ENCODE data around the gene NRXN3. TPM values are rescaled to one million over a fixed set of nuclear protein-coding genes. Genes with fewer than 3 reads are reported as not detected.

NRXN3 gene
- total RNA-seq, 2 experiments from 2014 or later: not detected

DNA sequence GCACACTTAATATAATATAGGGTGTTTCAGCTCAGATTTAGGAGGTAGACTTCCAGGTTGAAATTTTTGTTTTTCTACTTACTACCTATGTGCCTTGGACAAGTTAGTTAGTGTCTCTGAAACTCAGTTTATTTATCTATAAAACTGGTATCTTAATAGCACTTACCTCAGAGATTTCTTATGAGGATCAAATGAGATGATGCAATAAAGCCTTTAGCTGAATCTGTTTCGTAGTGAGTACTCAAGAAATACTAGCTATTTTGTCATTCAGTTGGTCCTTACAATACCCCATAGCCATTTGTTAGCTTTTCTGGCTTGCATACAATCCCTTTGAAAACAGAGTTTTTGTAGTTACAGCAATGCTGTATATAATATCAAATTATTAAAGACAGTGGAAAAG, 497.0 kb downstream of the NRXN3 start:
- no peak overlapping the region for H3K4me3 ChIP-seq (ENCODE audit: low read depth, low read length, poor library complexity, severe bottlenecking)
- no peaks in the 10 kb centered on the region for H3K79me2 ChIP-seq (ENCODE audit: insufficient read depth, low read depth, low read length)
- H3K9me3 ChIP-seq (ENCODE audit: low read length): no peaks in the 10 kb centered on the region
- no peak overlapping the region for H2AFZ ChIP-seq (ENCODE audit: low read length)
- no peak for DNase-seq (ENCODE audit: low spot score)
- no peak overlapping the region for H3K27ac ChIP-seq (ENCODE audit: low read depth, low read length, poor library complexity, severe bottlenecking)
- BruUV-seq (replicated peaks): no TSS peak
- H3K36me3 ChIP-seq (ENCODE audit: insufficient read depth, low read length): no peaks in the 10 kb centered on the region
- POLR2A ChIA-PET: no interaction called here
- no peak for TF ChIP-seq EZH2phosphoT487 (IDR thresholded peaks at IDR 0.05; ENCODE audit: borderline replicate concordance, low read depth, low read length)
- TF ChIP-seq, protein P1, sequence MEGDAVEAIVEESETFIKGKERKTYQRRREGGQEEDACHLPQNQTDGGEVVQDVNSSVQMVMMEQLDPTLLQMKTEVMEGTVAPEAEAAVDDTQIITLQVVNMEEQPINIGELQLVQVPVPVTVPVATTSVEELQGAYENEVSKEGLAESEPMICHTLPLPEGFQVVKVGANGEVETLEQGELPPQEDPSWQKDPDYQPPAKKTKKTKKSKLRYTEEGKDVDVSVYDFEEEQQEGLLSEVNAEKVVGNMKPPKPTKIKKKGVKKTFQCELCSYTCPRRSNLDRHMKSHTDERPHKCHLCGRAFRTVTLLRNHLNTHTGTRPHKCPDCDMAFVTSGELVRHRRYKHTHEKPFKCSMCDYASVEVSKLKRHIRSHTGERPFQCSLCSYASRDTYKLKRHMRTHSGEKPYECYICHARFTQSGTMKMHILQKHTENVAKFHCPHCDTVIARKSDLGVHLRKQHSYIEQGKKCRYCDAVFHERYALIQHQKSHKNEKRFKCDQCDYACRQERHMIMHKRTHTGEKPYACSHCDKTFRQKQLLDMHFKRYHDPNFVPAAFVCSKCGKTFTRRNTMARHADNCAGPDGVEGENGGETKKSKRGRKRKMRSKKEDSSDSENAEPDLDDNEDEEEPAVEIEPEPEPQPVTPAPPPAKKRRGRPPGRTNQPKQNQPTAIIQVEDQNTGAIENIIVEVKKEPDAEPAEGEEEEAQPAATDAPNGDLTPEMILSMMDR (conservative IDR thresholded peaks at IDR 0.05; ENCODE audit: low read length): no peak
- no peak overlapping the region for H3K4me2 ChIP-seq (ENCODE audit: low read length)
- no peaks in the 10 kb centered on the region for H3K4me1 ChIP-seq (ENCODE audit: insufficient read depth, low read length, poor library complexity, severe bottlenecking)
- H3K9me2 ChIP-seq (ENCODE audit: insufficient read depth, low read length): no peaks in the 10 kb centered on the region
- no peaks in the 10 kb centered on the region for H4K20me1 ChIP-seq (ENCODE audit: insufficient read depth, low read length)
- intact Hi-C loops (cut with micrococcal nuclease; ENCODE audit: unreplicated experiment): no loop called here
- CTCF ChIA-PET (ENCODE audit: unreplicated experiment): no interaction called here

DNA sequence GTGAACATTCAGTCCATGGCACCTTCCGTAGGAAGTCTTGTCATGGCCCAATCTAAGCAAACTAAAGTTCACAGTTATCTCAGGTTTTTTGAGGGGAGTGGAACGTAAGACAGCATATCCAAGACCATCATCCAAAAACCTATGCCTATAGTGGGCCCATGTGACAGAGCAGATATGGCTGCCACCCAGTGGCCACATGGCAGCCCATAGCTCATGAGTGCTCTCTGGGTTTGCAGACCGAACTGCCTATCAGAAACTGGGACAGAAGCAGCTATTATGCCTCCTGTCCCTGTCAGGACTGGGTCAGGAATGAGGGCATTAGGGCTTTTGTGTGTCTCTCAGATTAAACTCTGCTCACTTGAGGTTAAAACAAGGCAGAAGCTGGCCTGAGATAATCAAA, 503.7 kb downstream of the NRXN3 start:
- Histone ChIP-seq H3K79me2 (ENCODE audit: insufficient read depth, low read depth, low read length) (no peaks in the 10 kb centered on the region), H3K4me3 (ENCODE audit: low read depth, low read length, poor library complexity, severe bottlenecking) (no peak overlapping the region), H3K9me3 (ENCODE audit: low read length) (no peaks in the 10 kb centered on the region), H3K4me1 (ENCODE audit: insufficient read depth, low read length, poor library complexity, severe bottlenecking) (no peaks in the 10 kb centered on the region), H4K20me1 (ENCODE audit: insufficient read depth, low read length) (no peaks in the 10 kb centered on the region), H3K4me2 (ENCODE audit: low read length) (no peak overlapping the region), H2AFZ (ENCODE audit: low read length) (no peak overlapping the region), H3K36me3 (ENCODE audit: insufficient read depth, low read length) (no peaks in the 10 kb centered on the region), H3K9me2 (ENCODE audit: insufficient read depth, low read length) (no peaks in the 10 kb centered on the region), H3K27ac (ENCODE audit: low read depth, low read length, poor library complexity, severe bottlenecking) (no peak overlapping the region)
- CTCF ChIA-PET (ENCODE audit: unreplicated experiment): no interaction called here
- no TSS peak for BruUV-seq (replicated peaks)
- DNase-seq (ENCODE audit: low spot score): no peak
- TF ChIP-seq, protein P1 (conservative IDR thresholded peaks at IDR 0.05; ENCODE audit: low read length): 0 out of 2 replicates have a peak, but pooled peaks have one; percentile 19
- TF ChIP-seq EZH2phosphoT487 (IDR thresholded peaks at IDR 0.05; ENCODE audit: borderline replicate concordance, low read depth, low read length): no peak
- POLR2A ChIA-PET: no interaction called here
- intact Hi-C loops (cut with micrococcal nuclease; ENCODE audit: unreplicated experiment): no loop called here

DNA sequence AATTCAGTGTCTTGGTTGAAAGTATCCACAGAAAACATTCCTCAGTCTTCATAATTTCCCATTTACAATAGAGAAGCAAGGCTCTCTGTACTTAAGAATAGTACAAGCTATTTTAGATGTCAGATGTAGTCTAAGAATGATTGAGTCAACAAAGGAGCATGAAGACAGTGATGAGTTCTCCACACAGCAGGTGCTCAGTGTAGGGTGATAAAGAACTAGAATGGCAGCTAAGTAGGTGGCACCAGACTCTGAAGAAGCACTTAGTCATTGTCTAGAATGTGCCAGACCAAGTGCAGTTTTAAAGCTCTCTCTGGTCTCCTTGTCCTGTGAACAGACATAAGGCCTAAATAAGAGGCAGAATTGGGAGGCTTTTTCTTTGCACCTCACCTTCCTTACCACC, 504.6 kb downstream of the NRXN3 start:
- Histone ChIP-seq H3K27ac (ENCODE audit: low read depth, low read length, poor library complexity, severe bottlenecking) (no peak overlapping the region), H3K4me1 (ENCODE audit: insufficient read depth, low read length, poor library complexity, severe bottlenecking) (no peaks in the 10 kb centered on the region), H3K4me2 (ENCODE audit: low read length) (no peak overlapping the region), H2AFZ (ENCODE audit: low read length) (no peak overlapping the region), H3K79me2 (ENCODE audit: insufficient read depth, low read depth, low read length) (no peaks in the 10 kb centered on the region), H3K4me3 (ENCODE audit: low read depth, low read length, poor library complexity, severe bottlenecking) (no peak overlapping the region), H3K9me3 (ENCODE audit: low read length) (no peaks in the 10 kb centered on the region), H3K9me2 (ENCODE audit: insufficient read depth, low read length) (no peaks in the 10 kb centered on the region), H3K36me3 (ENCODE audit: insufficient read depth, low read length) (no peaks in the 10 kb centered on the region), H4K20me1 (ENCODE audit: insufficient read depth, low read length) (no peaks in the 10 kb centered on the region)
- TF ChIP-seq, protein P1 (conservative IDR thresholded peaks at IDR 0.05; ENCODE audit: low read length): no peak
- TF ChIP-seq EZH2phosphoT487 (IDR thresholded peaks at IDR 0.05; ENCODE audit: borderline replicate concordance, low read depth, low read length): no peak
- intact Hi-C loops (cut with micrococcal nuclease; ENCODE audit: unreplicated experiment): no loop called here
- ChIA-PET CTCF (ENCODE audit: unreplicated experiment) (no interaction called here), POLR2A (no interaction called here)
- BruUV-seq (replicated peaks): no TSS peak
- DNase-seq (ENCODE audit: low spot score): no peak
